Adrenal gland (tissue), 12 donors: ENCODE measurements around the gene PLCH2. TPM values are rescaled to one million over a fixed set of nuclear protein-coding genes. Genes with fewer than 3 reads are reported as not detected.

Source experiments
- DNase-seq, 7 donors: peaks; one replicate each; pipeline ENCODE4 v3.0.0-alpha.2; 2019 to 2020
- H3K27ac ChIP-seq, 5 donors: fragments of 200-600 bp; sonication (generic) in 4 of 5; 1 replicate in 3 of 5; 2 replicates in 2 of 5; pipeline versions ENCODE4 v1.5.1 to v1.8.0; 2016 to 2020; ENCODE audit warnings: mild to moderate bottlenecking in 1 of 5
- H3K27me3 ChIP-seq: fragments of 200-600 bp; 2 replicates; pipeline ENCODE4 v1.8.0; 2021
- H3K36me3 ChIP-seq, 2 donors: fragments of 200-600 bp; replicated peaks in 1 of 2; 1 replicate in 1 of 2; 2 replicates in 1 of 2; pipeline versions ENCODE4 v1.5.1 to v1.8.0; 2018 to 2022
- H3K4me1 ChIP-seq, 2 donors: fragments of 200-600 bp; replicated peaks in 1 of 2; 1 replicate in 1 of 2; 2 replicates in 1 of 2; pipeline versions ENCODE4 v1.5.1 to v1.8.0; 2018 to 2021
- H3K4me3 ChIP-seq, 4 donors: fragments of 200-600 bp; sonication (generic) in 3 of 4; one replicate each; pipeline ENCODE4 v1.5.1; 2016 to 2018
- H3K9me3 ChIP-seq, 3 donors: fragments of 200-600 bp; sonication (generic) in 1 of 3; replicated peaks in 1 of 3; 1 replicate in 2 of 3; 2 replicates in 1 of 3; pipeline versions ENCODE4 v1.5.1 to v1.8.0; 2016 to 2021
- CTCF ChIP-seq, 6 experiments: fragments of 450-650 bp in 4 of 6; fragments of 200-600 bp in 2 of 6; sonication (generic) in 1 of 6; IDR thresholded peaks; 1 replicate in 5 of 6; 2 replicates in 1 of 6; pipeline versions ENCODE4 v1.5.1 to v1.8.0; 2016 to 2021; ENCODE audit warnings: antibody characterized with exemption in 6 of 6, mild to moderate bottlenecking in 2 of 6, moderate library complexity in 1 of 6
- POLR2A ChIP-seq, 2 donors: fragments of 450-650 bp; IDR thresholded peaks; one replicate each; pipeline ENCODE4 v1.6.1; 2017; ENCODE audit warnings: antibody characterized with exemption in 2 of 2, mild to moderate bottlenecking in 2 of 2, moderate library complexity in 1 of 2
- WGBS, 4 donors: extraction: QIAGEN DNeasy Blood & Tissue Kit in 2 of 4; methylation state at CpG; one replicate each; pipeline versions ENCODE4 v1.1.5 to v1.1.7; 2013 to 2017; 5-methylcytosine and 5-hydroxymethylcytosine counted together
- intact Hi-C, 2 donors: fragments of 100-400 bp; cut with DNase I; formaldehyde crosslinking; loops; one replicate each; pipeline versions ENCODE4 v1.14.1 to v1.15.0; 2022 to 2023
- polyA plus RNA-seq, 3 donors: library from polyadenylated mRNA; stranded (reverse); fragments of 200-250 nt in 2 of 3; fragments of 350-450 nt in 1 of 3; fragmentation: Illumina TruSeq in 1 of 3; extraction: RNeasy Lipid Tissue Mini Kit (QIAGEN cat#74804) in 1 of 3; gene quantifications; one replicate each; pipeline ENCODE4 v1.2.3, GENCODE V29; 2013 to 2014
- total RNA-seq, 9 donors: library from RNA; depleted of rRNA in 4 of 9; stranded (reverse); fragments of >200 nt in 4 of 9; fragments of 120-200 nt in 1 of 9; fragmentation: NEBNext Ultra II Directional in 1 of 9; extraction: Animal tissue kit (Norgen Biotek cat#: 25700) in 1 of 9; gene quantifications; one replicate each; pipeline versions ENCODE4 v1.1.0 to v1.2.4, GENCODE V29; 2013 to 2023
- donor health status: healthy with polysubstance abuse.
- donor health status: Bipolar disorder and iron deficiency.
- donor health status: DM: yes; HTN: yes; CAD: no.
- donor health status: DM: no; HTN: no; CAD: no.
- donor health status: DM: no; HTN: no; CAD: no.
- donor health status: DM: yes; HTN: yes; CAD: no.

The PLCH2 gene
- total and polyA plus RNA-seq, 12 donors = 0.22 to 66.3 (median 2.2) TPM; not detected in 1

DNA sequence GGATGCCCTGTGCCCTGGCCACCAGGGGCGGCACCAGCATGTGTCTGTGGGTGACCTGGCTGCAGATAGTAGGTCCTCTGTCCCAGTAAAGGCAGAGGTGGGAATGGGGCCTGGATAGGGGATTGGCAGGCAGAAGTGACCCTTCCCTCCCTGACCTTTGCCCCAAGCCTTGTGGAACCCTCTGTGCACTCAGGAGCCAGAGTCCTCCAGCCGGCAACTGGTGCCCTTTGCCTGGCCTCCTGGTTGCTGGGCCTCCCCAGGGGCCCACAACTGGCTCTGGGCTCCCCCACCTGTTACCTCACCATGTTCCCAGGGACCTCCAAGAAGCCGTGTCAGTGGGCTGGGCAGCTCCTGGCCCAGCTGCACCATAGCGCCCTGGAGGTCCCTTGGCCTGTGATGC, 10.0 kb downstream of the PLCH2 start:
- Histone ChIP-seq H3K4me1 (no peaks in the 10 kb centered on the region), H3K27me3 (no peaks in the 10 kb centered on the region), H3K9me3 (no peaks in the 10 kb centered on the region), H3K4me3 (no peak overlapping the region), H3K36me3 (no peaks in the 10 kb centered on the region), H3K27ac (no peak overlapping the region)
- WGBS, 4 donors = 86 to 100% (median 88%) methylated on average over 1 to 4 of the region's 4 CpGs
- intact Hi-C loops = loop anchor here in 1 of 2 donors (5.0 kb wide), 1 partner anchor 49 kb away; no protein-coding TSS in a partner anchor
- DNase-seq = no peak
- TF ChIP-seq POLR2A (IDR thresholded peaks at IDR 0.05) = no peak
- no peak for TF ChIP-seq CTCF (IDR thresholded peaks at IDR 0.05)

- DNase-seq = no peak
- H3K9me3 ChIP-seq = no peaks in the 10 kb centered on the region
- no peaks in the 10 kb centered on the region for H3K36me3 ChIP-seq
- no peak for TF ChIP-seq CTCF (IDR thresholded peaks at IDR 0.05)
- no peak for TF ChIP-seq POLR2A (IDR thresholded peaks at IDR 0.05)
- 82 to 93% (median 87%) methylated on average over 3 to 9 of the region's 9 CpGs for WGBS, 4 donors
- intact Hi-C loops = loop anchor here in 1 of 2 donors (5.0 kb wide), 1 partner anchor 49 kb away; no protein-coding TSS in a partner anchor
- no peak overlapping the region for H3K4me3 ChIP-seq
- H3K4me1 ChIP-seq = no peaks in the 10 kb centered on the region
- no peak overlapping the region for H3K27ac ChIP-seq
- no peaks in the 10 kb centered on the region for H3K27me3 ChIP-seq
Observed at GRCh38 chr1:2486558-2486957, 10.5 kb downstream of the PLCH2 start.

DNA sequence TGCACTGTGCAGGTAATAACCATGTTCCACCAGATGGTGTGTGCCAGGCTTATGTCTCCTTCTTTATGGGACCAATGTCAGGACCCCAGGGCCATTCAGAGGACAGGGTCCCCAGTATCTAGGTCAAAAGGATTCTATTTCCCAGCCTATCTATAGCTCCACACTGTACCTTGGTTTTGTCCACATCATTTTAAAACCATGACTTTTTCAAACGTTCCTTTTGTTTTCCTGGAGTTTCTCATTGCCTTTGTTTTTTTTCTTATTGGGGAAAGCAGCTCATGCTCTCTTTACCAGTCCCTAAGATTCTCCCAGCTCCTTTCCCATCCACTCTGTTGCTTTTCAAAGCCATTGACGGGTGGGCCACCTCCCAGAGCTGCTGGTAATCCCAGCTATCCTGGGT, 12.6 kb downstream of the PLCH2 start:
- Histone ChIP-seq H3K27ac (no peak overlapping the region), H3K36me3 (no peaks in the 10 kb centered on the region), H3K27me3 (no peaks in the 10 kb centered on the region), H3K4me1 (no peaks in the 10 kb centered on the region), H3K4me3 (no peak overlapping the region), H3K9me3 (no peaks in the 10 kb centered on the region)
- intact Hi-C loops = loop anchor here in 1 of 2 donors (5.0 kb wide), 1 partner anchor 51 kb away; no protein-coding TSS in a partner anchor
- TF ChIP-seq POLR2A (IDR thresholded peaks at IDR 0.05) = no peak
- TF ChIP-seq CTCF (IDR thresholded peaks at IDR 0.05) = no peak
- DNase-seq = no peak
- WGBS, 4 donors = 84 to 92% (median 89%) methylated on average over 2 of the region's 2 CpGs

- 86 to 94% (median 91%) methylated on average over 11 to 14 of the region's 14 CpGs for WGBS, 4 donors
- no peak overlapping the region for H3K4me3 ChIP-seq
- no peak for TF ChIP-seq POLR2A (IDR thresholded peaks at IDR 0.05)
- TF ChIP-seq CTCF (IDR thresholded peaks at IDR 0.05) = no peak
- H3K4me1 ChIP-seq = peaks cover 0 to 7% of the 10 kb centered on the region in 2 donors
- no peaks in the 10 kb centered on the region for H3K27me3 ChIP-seq
- DNase-seq = no peak
- no peak overlapping the region for H3K27ac ChIP-seq
- H3K9me3 ChIP-seq = no peaks in the 10 kb centered on the region
- intact Hi-C loops = loop anchor here in 1 of 2 donors (5.0 kb wide), 1 partner anchor 52 kb away; no protein-coding TSS in a partner anchor
- H3K36me3 ChIP-seq = no peaks in the 10 kb centered on the region
Observed at GRCh38 chr1:2489615-2490014, 13.5 kb downstream of the PLCH2 start.
